ENCODE measurements around the gene FCHO2. TPM values are rescaled to one million over a fixed set of nuclear protein-coding genes. Genes with fewer than 3 reads are reported as not detected.

FCHO2 gene
- total RNA-seq, 1 experiment from 2014 or later: 25.3 TPM

DNA sequence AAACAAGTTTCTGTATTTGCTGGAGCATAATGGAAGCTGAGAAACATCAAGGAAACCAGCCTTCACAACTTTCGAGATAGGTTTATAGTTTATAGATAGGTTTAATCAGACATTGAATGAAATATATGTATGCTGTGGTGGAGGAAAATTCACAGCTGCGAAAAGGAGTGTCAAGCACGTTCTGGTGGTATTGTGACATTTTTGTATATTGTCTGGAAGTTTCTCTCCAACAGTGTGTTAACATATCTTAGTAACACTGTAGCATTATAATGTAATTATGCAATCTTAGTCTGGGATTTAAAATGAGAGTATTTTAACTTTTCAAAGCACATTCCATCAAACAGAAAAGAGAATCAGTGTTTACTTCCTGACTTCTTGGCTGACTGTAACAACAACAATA, 50.0 kb downstream of the FCHO2 start:
- BruUV-seq (replicated peaks): no TSS peak
- ATAC-seq: no peak

GRCh38 chr5:73007051-73007450, 51.2 kb downstream of the FCHO2 start:
- in situ Hi-C loops (cut with HindIII; ENCODE audit: low pct_unique_long_range_greater_than_20kb, low sequenced_read_pairs): no loop called here
- Histone ChIP-seq H3K27me3 (ENCODE audit: control insufficient read depth, insufficient read depth, low read length) (no peaks in the 10 kb centered on the region), H3K9me3 (ENCODE audit: control insufficient read depth, insufficient read depth, low read depth, low read length) (no peaks in the 10 kb centered on the region), H3K4me3 (ENCODE audit: low read depth in 2 of 2, low read length in 2 of 2) (no peak overlapping the region), H3K4me1 (ENCODE audit: control insufficient read depth, insufficient read depth, low read length) (no peaks in the 10 kb centered on the region), H3K27ac (ENCODE audit: low read length) (no peak overlapping the region), H3K36me3 (ENCODE audit: control insufficient read depth, insufficient read depth, low read length) (no peaks in the 10 kb centered on the region)
- BruUV-seq (replicated peaks): no TSS peak
- TF ChIP-seq, protein P1, sequence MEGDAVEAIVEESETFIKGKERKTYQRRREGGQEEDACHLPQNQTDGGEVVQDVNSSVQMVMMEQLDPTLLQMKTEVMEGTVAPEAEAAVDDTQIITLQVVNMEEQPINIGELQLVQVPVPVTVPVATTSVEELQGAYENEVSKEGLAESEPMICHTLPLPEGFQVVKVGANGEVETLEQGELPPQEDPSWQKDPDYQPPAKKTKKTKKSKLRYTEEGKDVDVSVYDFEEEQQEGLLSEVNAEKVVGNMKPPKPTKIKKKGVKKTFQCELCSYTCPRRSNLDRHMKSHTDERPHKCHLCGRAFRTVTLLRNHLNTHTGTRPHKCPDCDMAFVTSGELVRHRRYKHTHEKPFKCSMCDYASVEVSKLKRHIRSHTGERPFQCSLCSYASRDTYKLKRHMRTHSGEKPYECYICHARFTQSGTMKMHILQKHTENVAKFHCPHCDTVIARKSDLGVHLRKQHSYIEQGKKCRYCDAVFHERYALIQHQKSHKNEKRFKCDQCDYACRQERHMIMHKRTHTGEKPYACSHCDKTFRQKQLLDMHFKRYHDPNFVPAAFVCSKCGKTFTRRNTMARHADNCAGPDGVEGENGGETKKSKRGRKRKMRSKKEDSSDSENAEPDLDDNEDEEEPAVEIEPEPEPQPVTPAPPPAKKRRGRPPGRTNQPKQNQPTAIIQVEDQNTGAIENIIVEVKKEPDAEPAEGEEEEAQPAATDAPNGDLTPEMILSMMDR (IDR thresholded peaks at IDR 0.05): no peak
- no peak for TF ChIP-seq TCF7L2 (IDR thresholded peaks at IDR 0.05; ENCODE audit: low read depth, low read length)
- no peak for TF ChIP-seq REST (IDR thresholded peaks at IDR 0.05; ENCODE audit: insufficient read depth in 1 of 2, low read depth in 2 of 2, low read length in 1 of 2)
- TF ChIP-seq POLR2AphosphoS5 (IDR thresholded peaks at IDR 0.05; ENCODE audit: low read depth, low read length): no peak
- TF ChIP-seq SIN3A (IDR thresholded peaks at IDR 0.05; ENCODE audit: borderline replicate concordance, insufficient read depth, low read depth, low read length): no peak
- ATAC-seq: no peak
- DNase-seq (ENCODE audit: low read depth, low spot score): no peak
- intact Hi-C loops (cut with micrococcal nuclease; ENCODE audit: unreplicated experiment): no loop called here
- CTCF ChIA-PET: no interaction called here
- POLR2A ChIA-PET: no interaction called here

More for the DNA sequence above, 50.0 kb downstream of the FCHO2 start:
- Histone ChIP-seq H3K4me3 (ENCODE audit: low read depth in 2 of 2, low read length in 2 of 2) (no peak overlapping the region), H3K9me3 (ENCODE audit: control insufficient read depth, insufficient read depth, low read depth, low read length) (no peaks in the 10 kb centered on the region), H3K27me3 (ENCODE audit: control insufficient read depth, insufficient read depth, low read length) (no peaks in the 10 kb centered on the region), H3K36me3 (ENCODE audit: control insufficient read depth, insufficient read depth, low read length) (no peaks in the 10 kb centered on the region), H3K27ac (ENCODE audit: low read length) (no peak overlapping the region), H3K4me1 (ENCODE audit: control insufficient read depth, insufficient read depth, low read length) (no peaks in the 10 kb centered on the region)
- POLR2A ChIA-PET: interaction anchor here (0.7 kb wide), 1 partner anchor 10 kb away, joined by 14 read pairs; no protein-coding TSS in a partner anchor
- in situ Hi-C loops (cut with HindIII; ENCODE audit: low pct_unique_long_range_greater_than_20kb, low sequenced_read_pairs): no loop called here
- TF ChIP-seq REST (IDR thresholded peaks at IDR 0.05; ENCODE audit: insufficient read depth in 1 of 2, low read depth in 2 of 2, low read length in 1 of 2): no peak
- CTCF ChIA-PET: no interaction called here
- no peak for DNase-seq (ENCODE audit: low read depth, low spot score)
- intact Hi-C loops (cut with micrococcal nuclease; ENCODE audit: unreplicated experiment): no loop called here

Measured in Panc1 (cell line).